GM10266 (cell line): ENCODE data around the gene SCAP.

Source experiments
- DNase-seq: peaks from one replicate; pipeline ENCODE4 v3.0.0; 2012; ENCODE audit errors: extremely low spot score
- CTCF ChIP-seq: IDR thresholded peaks from 2 replicates; pipeline ENCODE4 v1.5.1; 2012; ENCODE audit warnings: mild to moderate bottlenecking, low read depth; ENCODE audit not compliant: control insufficient read depth, insufficient read depth; ENCODE audit errors: missing control alignments

Gene SCAP

GRCh38 chr3:47430606-47431005 is 45.1 kb downstream of the SCAP start:
- no peak for TF ChIP-seq CTCF
- no peak for DNase-seq

GRCh38 chr3:47429476-47430270 is 46.1 kb downstream of the SCAP start:
- no peak for DNase-seq
- TF ChIP-seq CTCF, result no peak

GRCh38 chr3:47428662-47429061 is 47.1 kb downstream of the SCAP start:
- no peak for DNase-seq
- no peak for TF ChIP-seq CTCF

GRCh38 chr3:47427866-47428265 is 47.9 kb downstream of the SCAP start:
- no peak for TF ChIP-seq CTCF
- no peak for DNase-seq

GRCh38 chr3:47425959-47426358 is 49.8 kb downstream of the SCAP start:
- DNase-seq, result no peak
- no peak for TF ChIP-seq CTCF

GRCh38 chr3:47425383-47425778 is 50.4 kb downstream of the SCAP start:
- no peak for DNase-seq
- TF ChIP-seq CTCF, result no peak
